ENCODE data around the gene FAT2.
"Not testable (repeated sequence)": the region's sequence is repeated elsewhere in the genome, so short reads cannot be mapped to it uniquely, and the experiment has no call there.

Gene FAT2

DNA sequence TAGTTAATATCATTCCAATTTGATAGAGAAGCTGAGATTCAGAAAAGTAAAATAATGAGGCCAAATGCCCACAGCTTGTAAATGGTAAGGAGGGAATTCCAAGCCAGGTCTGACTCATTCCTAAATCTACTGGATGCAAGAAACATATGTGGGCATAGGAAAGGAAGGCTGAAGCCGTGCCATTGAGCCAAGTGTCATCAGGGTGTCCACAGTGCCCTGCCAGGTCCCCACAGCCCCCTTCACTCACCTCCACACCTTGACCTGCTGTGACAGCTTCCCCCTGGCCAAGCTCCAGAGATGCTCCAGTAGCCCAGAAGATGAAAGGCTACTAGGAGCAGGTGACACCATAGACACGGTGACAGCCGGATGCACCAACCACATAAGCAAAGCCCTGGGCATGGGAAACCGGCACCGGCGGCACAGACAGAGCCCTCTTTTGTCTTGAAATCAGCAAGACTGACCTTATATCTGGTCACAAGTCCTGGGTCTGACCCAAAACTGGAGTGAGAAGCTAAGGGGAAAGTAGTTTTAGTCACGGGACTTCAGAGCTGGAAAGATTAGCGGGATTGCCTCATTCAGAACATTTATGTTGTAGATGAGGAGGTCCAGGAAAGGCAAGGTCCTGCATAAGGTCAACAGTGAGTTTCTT, 20.1 kb upstream of the FAT2 start:
- DNase-seq (ENCODE audit: low read depth), result no peak

DNA sequence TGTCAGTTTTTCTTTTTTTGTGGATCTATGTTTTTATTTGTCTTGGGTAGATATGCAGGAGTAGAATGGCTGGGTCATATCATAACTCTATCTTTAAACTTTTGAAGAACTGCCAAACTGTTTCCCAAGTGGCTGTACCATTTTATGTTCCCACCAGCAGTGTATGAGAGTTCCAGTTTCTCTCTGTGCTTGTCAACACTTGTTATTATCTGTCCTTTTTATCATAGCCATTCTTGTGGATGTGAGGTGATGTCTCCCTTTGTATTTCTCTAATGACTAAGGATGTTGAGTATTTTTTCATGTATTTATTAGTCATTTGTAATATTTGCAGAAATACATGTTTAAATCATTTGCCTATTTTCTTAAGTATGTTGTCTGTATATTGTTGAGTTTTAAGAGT, 17.4 kb upstream of the FAT2 start:
- no peak for DNase-seq (ENCODE audit: low read depth)

DNA sequence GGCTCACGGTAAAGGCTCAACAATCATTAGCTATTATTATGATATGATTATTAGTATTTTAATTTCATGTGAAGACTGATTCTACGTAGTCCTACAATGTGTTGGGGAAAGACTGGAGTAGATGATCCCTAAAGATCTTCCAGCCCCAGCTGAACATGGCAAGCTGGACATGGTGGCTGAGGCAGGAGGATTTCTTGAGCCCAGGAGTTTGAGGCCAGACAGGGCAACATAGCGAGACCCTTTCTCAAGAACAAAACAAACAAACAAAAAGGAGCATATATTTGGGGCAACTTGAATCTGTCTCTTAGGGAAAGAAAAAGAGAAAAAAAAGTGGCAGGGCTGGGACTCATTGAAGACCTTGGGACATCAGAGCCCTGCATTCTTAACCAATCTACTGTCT, 16.2 kb upstream of the FAT2 start:
- DNase-seq (ENCODE audit: low read depth), result no peak

DNA sequence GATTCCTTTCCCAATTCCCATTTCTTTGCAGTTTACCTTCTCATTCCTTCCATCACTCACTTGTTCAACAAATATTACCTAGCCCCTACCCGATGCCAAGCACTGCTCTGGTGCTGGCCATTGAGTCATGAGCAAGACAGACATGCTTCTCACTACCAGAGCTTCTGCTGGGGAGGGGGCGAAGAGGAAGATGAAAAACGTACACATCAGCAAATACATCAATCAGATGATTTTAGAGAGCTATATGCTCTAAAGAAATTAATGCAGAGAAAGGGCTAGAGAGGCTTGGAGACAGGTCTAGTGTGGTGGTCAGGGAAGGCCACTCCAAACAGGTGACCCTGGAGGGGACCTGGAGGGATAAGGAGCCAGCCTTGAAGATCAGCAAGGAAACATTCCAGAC, 14.4 kb upstream of the FAT2 start:
- DNase-seq (ENCODE audit: low read depth), result no peak

DNA sequence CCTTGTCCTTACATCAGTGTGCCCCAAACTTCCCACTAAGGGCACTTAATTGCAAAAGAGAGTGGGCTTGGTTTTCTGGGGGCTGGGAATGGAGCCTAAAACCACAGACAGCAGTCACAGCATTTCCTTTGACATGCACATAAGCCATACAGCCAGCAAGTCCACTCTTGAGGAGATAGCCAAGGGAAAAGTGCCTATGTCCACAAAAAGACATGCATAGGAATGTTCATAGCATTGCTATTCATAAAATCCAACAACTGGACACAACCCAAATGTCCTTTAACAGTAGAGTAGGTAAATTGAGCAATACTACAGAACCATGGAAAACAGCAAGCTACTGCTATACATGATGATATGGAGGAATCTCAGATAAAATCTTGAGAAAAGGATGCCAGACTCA, 11.7 kb upstream of the FAT2 start:
- no peak for DNase-seq (ENCODE audit: low read depth)

DNA sequence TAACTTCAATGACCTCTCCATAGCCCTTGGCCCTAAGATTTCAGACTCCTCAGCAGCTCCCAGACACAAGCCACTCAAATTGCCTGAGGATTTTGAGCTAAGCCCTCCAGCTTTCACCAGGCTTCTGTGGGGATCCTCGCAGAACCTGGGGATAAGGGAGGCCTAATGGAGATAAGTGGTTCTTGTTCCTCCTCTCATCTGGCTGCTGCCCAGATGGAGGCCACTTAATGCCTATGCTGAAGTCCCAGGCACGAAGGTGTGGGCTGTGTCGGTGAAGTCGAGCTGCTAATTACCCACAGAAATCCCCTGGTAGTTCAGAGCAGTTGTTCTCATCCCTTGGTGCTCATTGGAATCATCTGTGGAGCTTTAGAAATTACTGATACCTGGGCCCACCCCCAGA, 10.3 kb upstream of the FAT2 start:
- DNase-seq (ENCODE audit: low read depth), result no peak

DNA sequence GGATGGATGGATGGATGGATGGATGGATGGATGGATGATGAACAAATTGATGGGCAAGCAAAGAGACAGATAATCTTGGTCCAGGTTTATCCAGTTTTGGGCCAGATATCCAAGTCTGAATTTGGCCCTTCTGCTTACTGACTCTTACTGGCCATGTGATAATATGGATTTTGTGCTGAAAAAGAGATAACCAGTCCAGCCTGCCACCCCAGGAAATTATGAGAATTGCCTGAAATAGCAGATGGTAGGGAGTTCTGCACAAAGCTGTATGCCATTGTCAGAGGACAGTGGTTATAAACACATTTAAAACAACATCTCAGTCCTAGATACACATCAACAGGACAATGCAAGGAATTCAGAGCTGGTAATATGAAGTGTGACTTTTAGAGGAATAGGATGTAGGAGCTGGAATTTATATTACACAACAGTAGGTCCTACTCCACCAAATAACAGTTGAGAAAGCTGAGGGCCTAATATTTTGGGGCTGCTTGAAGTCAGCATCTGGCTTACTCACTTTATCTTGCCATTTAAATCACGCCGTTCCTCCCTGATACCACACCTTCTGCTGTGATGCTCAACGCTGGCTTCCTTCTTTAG, 9.0 kb upstream of the FAT2 start:
- DNase-seq (ENCODE audit: low read depth), result no peak

DNA sequence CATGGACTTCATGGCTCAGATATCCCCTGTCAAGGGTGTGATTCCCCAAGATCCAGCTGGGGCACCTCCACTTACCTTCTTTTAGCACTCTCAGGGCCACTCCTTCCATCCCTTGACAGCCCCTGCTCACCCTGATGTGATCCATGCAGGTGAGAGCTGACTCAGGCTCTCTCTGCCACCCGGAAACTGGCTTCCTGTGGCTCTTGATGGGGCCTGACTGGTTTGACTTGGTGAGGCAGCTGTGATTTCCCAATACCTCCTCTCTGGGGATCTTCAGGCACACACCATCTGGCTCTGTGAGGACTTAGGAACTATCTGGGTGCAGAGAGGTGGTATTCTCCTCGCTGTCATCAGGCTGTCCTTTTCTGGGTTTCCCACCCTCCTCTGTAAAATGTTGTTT, 7.9 kb upstream of the FAT2 start:
- DNase-seq (ENCODE audit: low read depth), result no peak

DNA sequence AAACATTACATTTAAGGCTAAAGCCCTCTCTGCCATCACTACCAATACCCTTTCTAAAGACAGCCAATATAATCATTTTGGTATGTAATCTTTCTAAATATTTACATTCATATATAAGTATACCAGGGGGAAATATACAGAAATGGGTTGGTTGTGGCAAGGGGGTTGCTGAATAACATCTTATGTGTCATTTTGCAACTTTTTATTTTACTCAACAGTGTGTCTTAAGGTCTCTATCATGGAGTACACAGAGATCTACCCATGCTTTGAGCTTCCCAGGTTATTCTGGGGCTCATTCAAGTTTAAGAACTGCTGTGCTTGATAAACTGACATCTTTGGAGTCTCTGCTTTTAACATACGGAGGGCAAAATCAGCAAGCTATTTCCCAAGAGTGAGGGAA, 7.4 kb upstream of the FAT2 start:
- DNase-seq (ENCODE audit: low read depth), result no peak

DNA sequence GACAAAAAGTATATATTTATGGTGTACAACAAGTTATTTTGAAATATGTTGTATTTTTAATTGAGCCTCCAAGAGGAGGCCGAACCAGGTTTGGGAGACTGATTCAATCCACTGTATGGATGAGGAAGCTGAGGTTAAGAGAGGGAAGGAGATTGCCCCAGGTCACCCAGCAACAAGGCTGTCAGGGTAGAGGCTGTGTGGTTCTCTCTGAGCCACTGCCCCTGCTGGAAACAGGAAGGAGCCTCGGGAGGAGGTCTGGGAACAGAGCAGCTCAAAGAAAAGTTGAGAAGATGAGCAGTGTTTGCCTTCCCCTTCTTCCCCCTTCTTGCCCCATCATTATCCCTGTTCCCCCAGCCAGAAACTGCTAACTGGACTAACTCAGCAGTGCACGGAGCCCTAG, 6.6 kb upstream of the FAT2 start:
- DNase-seq (ENCODE audit: low read depth), result no peak

DNA sequence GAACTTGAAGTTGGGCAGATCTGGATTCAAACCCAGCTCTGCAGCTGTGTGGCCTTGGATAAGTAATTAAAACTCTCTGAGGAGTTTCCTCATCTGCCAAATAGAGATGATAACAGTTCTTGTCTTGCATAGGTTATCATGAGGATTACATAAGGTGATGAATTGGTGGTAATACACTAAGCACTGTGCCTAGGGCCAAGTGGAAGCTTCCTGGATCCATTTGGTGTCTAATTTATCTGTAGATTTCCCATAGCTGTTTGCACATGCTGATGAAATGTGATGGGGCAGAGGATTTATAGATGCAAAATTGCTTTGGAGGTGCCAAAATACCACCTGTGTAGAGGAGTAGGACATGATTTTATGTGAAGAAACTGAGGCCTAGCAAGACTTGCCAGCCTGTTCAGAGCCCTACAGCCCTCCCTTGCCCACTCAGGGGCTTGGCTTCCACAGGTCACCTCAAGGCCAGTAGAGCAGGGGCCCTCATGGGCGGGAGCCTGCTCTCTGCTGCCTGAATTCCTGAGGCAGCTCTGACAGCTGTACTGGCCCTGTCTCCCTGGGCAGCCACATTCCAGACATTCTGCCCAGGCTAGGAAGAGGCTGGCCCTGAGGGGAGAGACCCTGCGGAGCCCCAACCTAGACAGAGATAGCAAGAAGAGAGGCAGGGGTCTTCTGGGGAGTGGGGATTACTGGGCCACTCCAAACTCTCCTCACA, 5.9 kb upstream of the FAT2 start:
- DNase-seq (ENCODE audit: low read depth), result no peak

DNA sequence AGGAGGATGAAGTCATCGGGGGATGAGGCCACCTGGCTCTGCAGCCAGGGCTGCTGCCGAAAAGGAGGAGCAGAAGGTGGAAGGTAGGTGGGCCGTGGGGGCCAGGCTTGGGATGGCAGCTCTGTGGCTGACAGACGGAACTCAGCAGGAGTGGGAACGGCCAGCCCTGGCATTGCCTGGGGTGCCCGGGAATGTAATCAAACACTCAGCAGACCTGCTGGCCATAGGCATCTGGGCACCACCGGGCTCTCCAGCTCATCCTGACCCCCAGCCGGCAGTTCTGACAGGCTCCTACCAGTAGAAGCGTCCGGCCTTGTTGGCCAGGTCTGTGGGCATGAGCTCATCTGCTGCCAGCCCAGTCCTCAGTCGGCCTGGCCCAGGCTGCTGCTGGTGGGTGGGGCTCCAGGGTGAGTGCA, 4.3 kb upstream of the FAT2 start:
- no peak for DNase-seq (ENCODE audit: low read depth)

DNA sequence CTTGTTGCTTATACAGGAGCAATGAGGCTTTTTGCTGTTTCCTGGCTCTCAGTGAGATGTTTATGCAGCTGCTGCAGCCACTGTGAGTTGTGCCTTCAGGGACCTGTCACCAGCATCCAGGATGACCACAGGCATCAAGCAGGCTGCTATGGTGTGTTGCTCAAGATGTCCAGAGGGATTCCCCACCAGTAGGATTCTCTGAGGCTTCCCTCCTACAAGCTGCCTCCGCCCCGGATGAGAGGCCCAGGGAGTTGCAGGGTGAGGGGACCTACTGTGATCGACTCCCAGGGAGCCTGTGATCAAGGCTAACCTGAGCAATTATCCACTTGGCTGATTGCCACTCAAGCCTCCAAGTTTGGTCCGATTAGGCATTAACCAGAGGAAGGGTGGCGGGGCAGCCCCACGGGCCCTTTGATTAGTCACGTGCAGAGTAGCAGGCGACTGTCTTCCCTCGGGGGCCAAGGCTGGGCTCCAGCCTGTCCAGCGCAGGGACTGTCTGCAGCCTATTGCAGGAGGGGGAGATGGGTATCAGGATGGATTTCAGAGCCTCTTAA, 1.8 kb upstream of the FAT2 start:
- no peak for DNase-seq (ENCODE audit: low read depth)

DNA sequence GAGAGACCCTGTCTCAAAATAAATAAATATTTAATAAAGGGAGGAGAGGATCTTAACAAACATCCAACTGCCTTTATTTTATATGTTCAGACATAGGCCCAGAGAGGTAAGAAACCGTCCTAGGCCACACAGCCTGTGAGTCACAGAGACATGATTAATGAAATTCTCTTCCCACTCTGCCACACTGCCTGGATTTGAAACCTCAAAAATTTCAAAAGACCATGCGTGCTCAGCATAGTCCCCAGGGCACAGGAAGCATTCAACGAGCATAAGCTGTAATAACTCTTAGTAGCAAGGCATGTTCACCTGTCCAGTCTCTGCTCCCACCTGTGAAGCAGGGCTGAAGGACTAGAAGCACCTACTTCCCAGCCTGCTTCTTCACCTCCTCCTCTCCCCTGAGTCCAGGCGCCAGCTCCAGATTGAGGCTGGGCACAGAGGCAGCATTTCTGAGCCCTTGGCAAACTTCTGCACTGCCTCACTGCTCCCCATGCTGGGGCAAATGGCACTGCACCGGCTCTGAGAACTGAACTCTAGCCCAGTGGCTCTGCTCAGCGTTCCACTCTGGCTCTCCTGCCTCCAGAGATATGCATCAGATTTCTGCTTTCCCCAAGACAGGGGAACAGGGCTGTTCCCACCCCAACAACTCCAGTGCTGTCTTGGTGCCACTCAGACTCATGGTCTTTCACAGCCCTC, 1.1 kb downstream of the FAT2 start:
- DNase-seq (ENCODE audit: low read depth), result no peak

DNA sequence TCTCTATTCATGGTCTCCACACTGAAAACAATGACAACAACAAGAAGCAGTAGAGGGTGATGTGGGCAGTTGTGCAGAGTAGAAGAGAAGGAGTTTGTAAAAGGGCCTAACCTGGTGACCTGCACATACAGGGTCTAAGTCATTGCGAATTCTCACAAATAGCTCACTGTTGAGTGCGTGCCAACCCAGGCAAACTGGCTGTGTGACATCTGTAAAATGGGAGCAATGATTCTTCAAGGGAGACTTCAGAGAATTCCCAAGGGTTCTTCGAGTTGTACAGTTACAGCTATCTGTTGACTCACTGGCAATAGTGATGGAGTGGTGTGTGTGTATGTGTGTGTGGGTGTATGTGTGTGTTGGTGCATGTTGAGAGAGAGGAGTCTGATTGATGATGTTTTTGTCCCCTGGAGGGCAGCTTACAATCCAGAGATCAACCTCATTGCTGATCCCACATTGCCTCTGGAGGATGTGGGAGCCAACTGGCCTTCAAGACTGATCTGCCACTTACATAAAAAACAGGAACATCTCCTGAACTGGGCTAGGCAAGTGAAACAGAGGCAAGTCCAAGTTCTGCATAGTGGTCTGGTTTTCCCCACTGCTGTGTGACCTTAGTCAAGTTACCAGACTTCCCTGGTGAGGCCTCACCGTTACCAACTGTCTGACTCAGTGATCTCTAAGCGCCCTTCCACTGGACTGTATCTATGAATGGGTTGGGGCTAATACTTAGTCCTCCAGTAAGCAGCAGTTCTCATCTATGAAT, 3.2 kb downstream of the FAT2 start:
- DNase-seq (ENCODE audit: low read depth), result no peak

DNA sequence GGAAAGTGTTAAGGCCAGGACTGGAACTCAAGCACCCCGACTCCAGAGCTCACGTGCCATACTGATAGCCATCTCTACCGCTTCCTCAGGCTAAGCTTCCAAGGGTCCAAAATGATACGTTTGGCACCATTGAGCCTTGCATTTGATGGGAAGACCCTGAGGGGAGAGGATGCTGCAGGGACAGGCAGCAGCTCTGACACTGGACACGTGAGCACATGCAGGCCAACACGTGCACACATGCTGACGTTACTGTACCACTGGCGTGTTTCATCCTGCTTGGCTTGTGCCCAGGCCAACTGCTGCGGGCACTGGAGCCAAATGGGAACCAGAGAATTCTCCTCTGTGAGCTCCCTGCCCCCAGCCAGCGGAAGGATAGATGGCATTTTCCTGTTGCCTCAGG, 5.2 kb downstream of the FAT2 start:
- DNase-seq (ENCODE audit: low read depth), result no peak

DNA sequence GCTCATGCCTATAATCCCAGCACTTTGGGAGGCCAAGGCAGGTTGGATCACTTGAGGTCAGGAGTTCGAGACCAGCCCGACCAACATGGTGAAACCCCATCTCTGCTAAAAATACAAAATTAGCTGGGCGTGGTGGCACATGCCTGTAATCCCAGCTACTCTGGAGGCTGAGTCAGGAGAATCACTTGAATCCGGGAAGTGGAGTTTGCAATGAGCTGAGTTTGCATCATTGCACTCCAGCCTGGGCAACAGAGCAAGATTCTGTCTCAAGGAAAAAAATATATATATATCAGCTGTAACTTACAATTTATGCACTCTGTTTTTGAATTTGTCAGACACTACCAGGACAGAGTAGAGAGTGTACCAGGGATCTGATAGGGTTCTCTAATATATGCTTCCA, 5.8 kb downstream of the FAT2 start:
- DNase-seq (ENCODE audit: low read depth), result not testable (repeated sequence)

DNA sequence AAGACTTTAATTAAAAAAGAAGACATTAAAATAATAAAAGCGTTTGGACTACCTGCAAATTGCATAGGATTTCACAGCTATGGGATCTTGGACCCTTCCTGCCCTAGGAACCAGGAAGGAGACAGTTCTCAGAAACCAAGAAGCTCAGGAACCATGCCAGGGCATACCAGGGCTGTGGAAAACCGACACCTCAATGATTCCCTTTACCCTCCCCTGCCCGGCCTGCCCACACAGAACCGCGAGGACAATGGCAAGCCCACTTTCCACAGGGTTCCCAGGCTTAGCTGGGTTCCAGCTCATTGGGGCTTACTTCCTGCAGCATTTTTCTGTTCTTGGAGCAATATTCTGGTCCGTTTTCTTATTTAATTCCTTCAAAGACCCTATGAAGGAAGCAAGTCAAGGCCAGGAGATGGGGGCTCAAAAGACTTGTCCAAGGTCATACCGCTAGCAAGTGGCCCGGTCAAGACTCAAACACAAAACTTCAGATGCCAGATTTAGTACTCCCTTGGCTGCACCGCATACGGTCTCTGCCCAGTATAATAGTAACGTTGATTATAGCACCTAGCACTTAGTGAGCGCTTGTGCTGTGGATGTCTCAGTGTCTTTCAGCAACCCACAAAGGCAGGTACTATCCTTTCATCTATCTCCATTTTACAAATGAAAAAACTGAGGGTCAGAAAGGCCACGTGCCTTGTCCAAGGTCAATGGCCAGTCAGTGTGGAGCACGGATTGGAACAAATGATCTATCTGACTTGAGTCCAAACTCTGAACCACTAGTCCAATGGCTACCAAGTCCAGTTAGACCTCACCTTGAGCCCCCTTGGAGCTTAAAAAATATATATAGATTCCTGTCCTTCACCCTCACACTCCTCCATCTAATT, 6.8 kb downstream of the FAT2 start:
- DNase-seq (ENCODE audit: low read depth), result no peak

DNA sequence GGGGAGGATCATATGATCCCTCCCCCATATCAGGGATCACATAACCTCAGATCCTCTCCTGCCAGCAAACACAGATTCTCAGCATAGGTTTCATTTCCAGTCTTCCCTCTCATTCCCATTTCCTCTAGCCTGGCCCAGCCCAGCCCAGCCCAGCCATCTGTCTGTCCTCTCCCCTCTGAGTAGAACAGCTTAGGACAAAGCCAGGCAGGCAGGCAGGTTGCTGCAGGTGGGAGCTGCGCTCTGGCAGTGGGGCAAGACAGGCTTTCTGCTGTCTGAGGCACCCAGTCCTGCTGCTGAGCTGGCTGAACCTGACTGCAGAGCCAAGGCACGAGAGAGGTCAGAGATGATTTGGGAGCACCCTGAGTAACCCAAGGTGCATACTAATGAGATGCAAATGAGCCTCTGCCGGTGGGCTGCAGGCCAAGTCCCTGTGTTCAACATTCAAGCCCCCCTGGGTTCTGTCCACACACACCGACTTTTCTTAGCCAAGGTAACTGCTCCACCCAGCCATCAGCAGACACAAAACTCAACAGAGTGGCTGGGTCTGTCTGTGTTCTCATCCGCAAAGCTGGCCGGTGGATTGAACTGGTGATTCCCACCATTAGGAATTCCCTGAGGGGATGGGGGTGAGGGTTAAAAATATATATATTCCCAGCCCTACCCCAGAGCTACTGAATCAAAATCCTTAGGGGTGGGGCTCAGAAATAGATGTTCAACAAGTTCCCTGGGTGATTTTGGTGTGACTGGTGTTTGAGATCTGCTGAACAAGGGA, 9.1 kb downstream of the FAT2 start:
- DNase-seq (ENCODE audit: low read depth), result no peak

DNA sequence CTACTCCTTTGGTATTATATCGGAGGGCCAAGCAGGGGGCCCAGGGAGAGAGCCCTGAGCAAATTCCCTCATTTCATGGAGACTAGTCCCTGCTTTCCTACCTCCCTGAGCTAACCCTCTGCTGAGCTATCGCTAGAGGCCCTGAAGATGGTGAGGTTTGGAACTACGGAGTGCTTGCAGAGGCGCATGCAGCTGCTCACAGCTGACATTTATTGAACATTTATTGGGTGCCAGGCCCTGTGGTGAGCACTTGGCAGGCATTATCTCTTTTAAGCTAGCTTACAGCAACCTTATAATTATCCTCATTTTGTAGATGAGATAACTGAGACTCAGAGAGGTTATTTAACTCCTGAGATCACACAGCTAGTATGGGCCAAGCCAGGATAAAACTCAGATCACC, 9.8 kb downstream of the FAT2 start:
- DNase-seq (ENCODE audit: low read depth), result no peak

Data from HS-5 (cell line).